HTERT RPE-1 (cell line): ENCODE measurements around the gene EFTUD2.
"Not testable (repeated sequence)": the region's sequence is repeated elsewhere in the genome, so short reads cannot be mapped to it uniquely, and the experiment has no call there.

Experiments
- in situ Hi-C: fragments of 300-500 bp; cut with MboI; formaldehyde crosslinking; loops from 4 replicates; pipeline ENCODE4 v1.14.3; 2020; ENCODE audit warnings: low sequenced_read_pairs

Gene EFTUD2

GRCh38 chr17:44850612-44851011 is 48.6 kb downstream of the EFTUD2 start:
- in situ Hi-C loops: no loop called here

GRCh38 chr17:44850025-44850424 is 49.2 kb downstream of the EFTUD2 start:
- in situ Hi-C loops: no loop called here

GRCh38 chr17:44848961-44849489 is 50.2 kb downstream of the EFTUD2 start:
- in situ Hi-C loops: no loop called here

- in situ Hi-C loops: no loop called here
These were observed 50.9 kb downstream of the EFTUD2 start for GRCh38 chr17:44848257-44848795.

- in situ Hi-C loops: no loop called here
These were observed 51.7 kb downstream of the EFTUD2 start, which contains the start of gene HIGD1B for GRCh38 chr17:44847586-44847985. HIGD1B (plus strand) TSS chr17:44847883; CDS start chr17:44848153, 270 bp downstream.

GRCh38 chr17:44846206-44846605 is 53.0 kb downstream of the EFTUD2 start:
- in situ Hi-C loops: no loop called here

GRCh38 chr17:44844390-44844830 is 54.8 kb downstream of the EFTUD2 start:
- in situ Hi-C loops: no loop called here

- in situ Hi-C loops: no loop called here
These were observed 56.5 kb downstream of the EFTUD2 start for GRCh38 chr17:44842748-44843147.

- in situ Hi-C loops: no loop called here
These were observed 58.3 kb downstream of the EFTUD2 start for GRCh38 chr17:44840936-44841335.

- in situ Hi-C loops: no loop called here
These were observed 59.0 kb downstream of the EFTUD2 start for GRCh38 chr17:44840274-44840673.

GRCh38 chr17:44837196-44837595 is 62.0 kb downstream of the EFTUD2 start:
- in situ Hi-C loops: no loop called here

GRCh38 chr17:44832805-44833204 is 66.4 kb downstream of the EFTUD2 start:
- in situ Hi-C loops: no loop called here

GRCh38 chr17:44831371-44831770 is 67.9 kb downstream of the EFTUD2 start:
- in situ Hi-C loops: no loop called here

GRCh38 chr17:44830359-44831288 is 68.6 kb downstream of the EFTUD2 start:
- in situ Hi-C loops: no loop called here

- in situ Hi-C loops: no loop called here
These were observed 69.5 kb downstream of the EFTUD2 start, which contains the start of gene GJC1 for GRCh38 chr17:44829523-44830358. GJC1 (minus strand) TSS chr17:44830287; CDS start chr17:44805817, 24,470 bp downstream.

GRCh38 chr17:44828919-44829522 is 70.2 kb downstream of the EFTUD2 start:
- in situ Hi-C loops: no loop called here

GRCh38 chr17:44827863-44828262 is 71.4 kb downstream of the EFTUD2 start:
- in situ Hi-C loops: no loop called here

- in situ Hi-C loops: no loop called here
These were observed 73.0 kb downstream of the EFTUD2 start for GRCh38 chr17:44826123-44826790.

GRCh38 chr17:44825236-44825635 is 74.0 kb downstream of the EFTUD2 start:
- in situ Hi-C loops: not testable (repeated sequence)

- in situ Hi-C loops: no loop called here
These were observed 78.5 kb downstream of the EFTUD2 start for GRCh38 chr17:44820631-44821212.
